AG09309 (cell line): ENCODE results near the gene MRRF.

ENCODE experiments used
- DNase-seq: peaks from one replicate; pipeline ENCODE4 v3.0.0-alpha.2; 2010; ENCODE audit warnings: low read depth
- H3K4me3 ChIP-seq: 2 replicates; pipeline ENCODE4 v1.5.1; 2011; ENCODE audit warnings: mild to moderate bottlenecking, low read depth, low read length, moderate library complexity; ENCODE audit not compliant: control insufficient read depth
- CTCF ChIP-seq: IDR thresholded peaks from 2 replicates; pipeline ENCODE4 v1.5.1; 2011; ENCODE audit warnings: mild to moderate bottlenecking, low read depth, low read length, inconsistent platforms; ENCODE audit not compliant: insufficient read depth, control insufficient read depth; ENCODE audit errors: missing control alignments

The MRRF gene

GRCh38 chr9:122229485-122229837 lies 35.2 kb upstream of the MRRF start:
- no peak overlapping the region for H3K4me3 ChIP-seq
- no peak for DNase-seq
- TF ChIP-seq CTCF = no peak

- no peak for TF ChIP-seq CTCF
- H3K4me3 ChIP-seq = no peak overlapping the region
- no peak for DNase-seq
Observed at GRCh38 chr9:122232796-122233306, 31.8 kb upstream of the MRRF start.

GRCh38 chr9:122234022-122234748 lies 30.5 kb upstream of the MRRF start:
- no peak for TF ChIP-seq CTCF
- DNase-seq = no peak

GRCh38 chr9:122236681-122237080 lies 28.0 kb upstream of the MRRF start:
- no peak for DNase-seq
- no peak for TF ChIP-seq CTCF
- no peak overlapping the region for H3K4me3 ChIP-seq

More at GRCh38 chr9:122234022-122234748, 30.5 kb upstream of the MRRF start:
- no peak overlapping the region for H3K4me3 ChIP-seq

- TF ChIP-seq CTCF = no peak
- DNase-seq = no peak
- H3K4me3 ChIP-seq = no peak overlapping the region
Observed at GRCh38 chr9:122239722-122240121, 25.0 kb upstream of the MRRF start.

- H3K4me3 ChIP-seq = no peak overlapping the region
- TF ChIP-seq CTCF = no peak
- DNase-seq = no peak
Observed at GRCh38 chr9:122244349-122244748, 20.3 kb upstream of the MRRF start.
